GDM1 (cell line): ENCODE data around the gene IER5L.

Experiments
- DNase-seq: peaks from one replicate; lab custom pipeline; 2025; lab: John Stamatoyannopoulos, UW

IER5L gene

DNA sequence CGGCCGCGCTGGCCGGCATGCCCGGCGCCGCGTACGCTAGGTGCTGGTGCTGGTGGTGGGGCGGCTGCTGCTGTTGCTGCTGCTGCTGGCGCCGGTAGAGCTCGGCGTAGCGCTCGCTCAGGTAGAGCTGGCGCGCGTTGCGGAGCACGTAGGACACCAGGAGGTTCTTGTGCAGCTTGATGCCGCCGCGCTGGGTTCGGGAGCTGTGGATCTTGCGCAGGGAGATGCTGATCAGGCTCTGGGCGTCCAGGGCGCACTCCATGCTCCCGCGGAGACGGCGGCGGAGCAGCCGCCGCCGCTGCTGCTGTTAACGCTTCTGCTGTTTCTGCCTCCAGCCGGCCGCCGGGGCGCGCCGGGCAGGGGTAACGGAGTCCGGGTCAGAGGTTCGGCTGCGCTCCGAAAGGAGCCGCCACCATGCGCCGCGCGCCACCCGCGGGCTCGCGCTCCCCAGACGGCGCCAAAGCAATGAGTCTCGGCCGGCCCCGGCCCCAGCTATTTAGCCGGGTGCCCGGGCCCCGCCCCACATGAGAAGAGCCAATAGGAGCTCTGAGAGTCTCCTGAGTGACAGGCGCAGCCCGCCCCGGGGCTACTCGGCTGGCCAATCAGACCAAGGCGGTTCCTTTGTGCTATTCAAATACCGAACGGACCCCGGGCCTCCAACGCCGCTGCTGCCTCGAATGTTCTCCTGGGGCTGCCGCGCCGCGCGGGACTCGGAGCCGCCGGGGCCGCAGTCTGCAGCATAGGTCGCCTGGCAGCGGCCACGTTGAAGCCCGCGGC lies at the start of gene IER5L:
Gene IER5L (minus strand): TSS at position 471 of the 777 bp plus-strand sequence. CDS start 209 bp downstream, at position 262.
- DNase-seq = peak; percentile 90

DNA sequence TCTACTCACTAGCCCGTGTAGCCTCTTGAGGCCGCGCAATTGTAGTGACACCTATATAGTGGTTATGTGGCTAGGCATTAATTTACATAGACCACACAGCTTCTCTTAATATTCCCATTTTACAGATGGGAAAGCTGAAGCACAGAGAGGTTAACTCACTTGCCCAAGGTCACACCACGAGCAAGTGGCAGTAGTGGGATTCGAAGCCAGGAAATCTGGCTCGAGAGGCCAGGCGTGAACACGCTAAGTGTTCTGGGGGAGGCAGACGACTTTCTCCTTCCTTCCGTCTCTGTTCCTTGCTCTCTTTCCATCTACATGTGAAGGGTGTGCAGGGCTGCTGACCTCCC lies 49.8 kb upstream of the IER5L start:
- no peak for DNase-seq

DNA sequence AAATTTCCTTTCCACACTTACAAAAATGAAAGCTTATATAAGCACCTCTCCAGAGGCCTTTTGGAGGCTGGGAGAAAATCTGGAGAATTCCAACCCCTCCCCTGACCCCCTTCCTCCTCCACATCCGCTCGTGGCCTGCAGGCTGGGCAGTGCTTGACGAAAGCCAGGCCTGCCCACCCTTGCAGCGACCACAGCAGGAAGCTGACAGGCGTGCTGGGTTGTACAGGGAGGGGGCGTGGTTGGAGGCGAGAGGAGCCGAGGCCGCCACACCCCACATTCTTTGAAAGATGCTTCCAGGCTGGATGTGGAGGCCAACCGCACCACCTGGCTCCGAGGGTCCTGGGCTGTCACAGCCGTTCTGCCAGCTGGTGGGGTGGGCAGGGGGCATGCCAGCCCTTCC lies 47.8 kb upstream of the IER5L start:
- DNase-seq = peak; percentile 76

DNA sequence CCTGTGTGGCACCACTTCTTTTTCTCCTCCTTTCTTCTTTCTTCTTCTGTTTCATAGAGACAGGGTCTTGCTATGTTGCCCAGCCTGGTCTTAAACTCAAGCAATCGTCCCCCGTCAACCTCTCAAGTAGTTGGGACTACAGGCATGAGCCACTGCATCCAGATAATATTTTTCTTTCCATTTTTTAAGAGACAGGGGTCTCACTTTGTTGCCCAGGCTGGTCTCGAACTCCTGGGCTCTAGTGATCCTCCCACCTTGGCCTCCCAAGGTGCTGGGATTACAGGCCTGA lies 47.4 kb upstream of the IER5L start:
- DNase-seq = no peak

DNA sequence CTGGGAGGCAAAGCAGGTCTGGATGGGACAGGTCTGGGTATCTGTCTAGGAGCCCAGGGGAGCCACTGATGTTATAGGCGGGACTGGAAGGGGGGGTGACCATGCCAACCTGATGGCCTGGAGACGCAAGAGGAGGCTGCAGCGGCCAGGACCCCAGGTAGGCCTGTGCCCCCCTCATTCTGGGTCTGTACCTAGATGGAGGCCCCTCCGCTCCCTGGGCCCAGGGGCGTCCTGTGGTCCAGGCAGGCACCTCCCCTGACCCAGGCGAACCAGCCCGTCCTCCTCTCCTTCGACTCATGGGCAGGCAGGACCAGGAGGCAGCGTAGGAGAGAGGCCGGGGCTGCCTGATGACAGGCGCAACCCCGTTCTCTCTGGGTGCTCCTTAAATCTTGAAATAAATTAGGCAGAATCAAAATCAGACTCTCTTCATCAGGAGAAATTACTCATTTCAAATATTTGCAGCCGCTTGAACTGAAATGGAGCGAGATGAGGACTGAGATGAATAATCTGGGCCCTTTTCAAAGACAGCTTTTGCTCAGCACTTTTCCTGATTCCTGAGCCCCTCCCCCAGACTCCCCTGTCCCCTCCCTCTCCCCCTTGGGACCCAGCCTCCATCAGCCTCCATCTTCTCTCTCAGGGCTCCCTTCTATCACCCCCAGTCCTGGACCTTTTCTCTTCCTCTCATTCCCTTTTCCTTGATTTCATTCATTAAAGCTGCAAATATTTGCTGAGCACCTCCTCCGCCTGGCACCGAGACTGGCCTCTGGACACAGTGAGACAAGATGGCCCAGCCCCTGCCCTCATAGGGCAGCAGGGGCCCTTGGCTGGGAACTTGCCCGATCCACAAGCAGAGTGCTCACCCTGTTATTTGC lies 46.8 kb upstream of the IER5L start:
- DNase-seq = no peak

DNA sequence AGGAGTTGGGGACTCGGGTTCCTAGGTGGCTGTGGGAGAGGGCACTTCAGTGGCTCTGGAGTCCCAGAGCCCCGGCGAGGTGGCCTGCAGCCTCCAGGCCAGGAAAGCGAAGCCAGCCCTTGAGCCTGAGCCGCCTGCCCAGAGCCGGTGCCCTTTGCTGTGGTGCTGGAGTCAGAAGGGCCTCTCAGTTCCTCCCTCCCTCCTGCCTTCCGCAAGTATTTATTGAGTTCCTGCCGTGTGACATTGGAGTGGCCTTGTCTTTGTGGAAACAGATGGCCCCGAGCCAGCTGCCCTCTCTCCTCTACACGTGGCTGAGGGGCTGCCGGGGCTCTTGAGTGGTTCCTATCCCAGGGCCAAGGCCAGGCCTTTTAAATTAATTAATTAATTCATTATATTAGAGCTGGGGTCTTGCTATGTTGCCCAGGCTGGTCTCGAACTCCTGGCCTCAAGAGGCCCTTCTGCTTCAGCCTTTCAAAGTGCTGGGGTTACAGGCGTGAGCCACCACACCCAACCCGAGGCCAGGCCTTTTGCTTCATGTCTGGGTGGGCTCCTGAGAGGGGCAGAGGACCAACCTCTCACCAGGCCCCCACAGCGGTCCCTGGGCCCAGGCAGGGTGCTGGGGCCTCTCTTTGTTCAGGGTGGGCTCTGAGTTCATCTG lies 45.6 kb upstream of the IER5L start:
- DNase-seq = no peak

DNA sequence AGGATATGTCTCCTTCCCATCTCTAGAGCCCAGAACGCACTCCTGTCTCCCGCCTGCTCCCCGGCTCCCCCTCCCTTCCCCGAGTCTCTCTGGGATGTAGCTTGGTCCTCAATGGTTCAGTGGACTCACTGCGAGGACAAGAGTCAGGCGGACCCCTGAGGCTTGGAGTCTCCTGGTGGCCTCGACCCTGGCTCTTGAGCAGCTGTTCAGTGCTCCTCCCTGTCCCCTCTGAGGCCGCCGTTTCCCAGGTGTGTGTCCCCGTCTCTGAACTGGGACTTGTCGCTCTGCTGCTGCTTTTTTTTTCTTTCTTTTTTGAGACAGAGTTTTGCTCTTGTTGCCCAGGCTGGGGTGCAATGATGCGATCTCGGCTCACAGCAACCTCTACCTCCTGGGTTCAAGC lies 44.8 kb upstream of the IER5L start:
- no peak for DNase-seq

DNA sequence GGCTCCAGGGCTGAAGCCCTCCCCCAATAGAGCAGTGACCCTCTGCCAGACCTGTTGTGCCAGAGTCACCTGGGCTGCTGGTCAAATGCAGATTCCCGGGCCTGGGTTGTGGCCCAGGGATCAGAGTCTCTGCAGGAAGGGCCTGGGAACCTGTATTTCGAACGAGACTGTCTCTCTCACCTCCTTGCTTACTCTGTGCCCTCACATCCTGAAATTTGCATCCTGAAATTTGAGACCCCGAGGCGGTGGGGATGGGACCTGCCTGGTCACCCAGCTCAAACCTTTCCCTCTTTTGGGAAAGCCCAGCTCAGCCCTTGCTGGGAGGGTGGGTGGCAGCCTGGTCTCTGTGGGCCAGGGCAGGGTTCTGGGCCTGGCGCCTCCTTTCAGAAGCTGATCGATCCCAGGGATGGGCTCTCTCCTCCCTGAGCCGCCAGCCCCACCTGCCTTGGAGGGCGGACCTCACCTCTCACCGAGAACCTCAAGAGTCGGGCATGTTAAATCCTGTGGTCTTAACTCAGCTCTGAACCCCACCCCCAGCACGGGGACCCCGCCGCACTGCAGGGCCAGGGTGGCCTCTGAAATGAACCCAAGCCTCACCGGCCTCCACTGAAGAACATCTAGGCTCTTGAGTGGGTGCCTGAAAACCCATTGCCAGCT lies 44.0 kb upstream of the IER5L start:
- no peak for DNase-seq

DNA sequence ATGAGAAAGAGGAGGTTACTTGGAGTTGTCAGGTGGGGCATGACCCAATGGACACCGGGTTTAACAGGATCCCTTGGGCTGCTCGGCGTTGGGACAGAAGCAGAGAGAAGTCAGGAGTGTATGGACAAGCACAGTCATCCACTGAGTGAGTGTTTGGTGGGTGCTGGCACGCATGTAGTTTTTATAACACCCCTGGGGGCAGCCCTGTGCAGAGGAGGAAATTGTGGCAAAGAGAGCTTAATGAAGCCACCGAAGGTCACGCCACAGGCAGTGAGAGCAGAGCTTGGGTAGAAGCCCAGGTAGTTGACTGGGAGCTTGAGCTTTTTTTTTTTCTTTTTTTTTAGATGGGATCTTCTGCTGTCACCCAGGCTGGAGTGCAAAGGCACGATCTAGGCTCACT lies 43.2 kb upstream of the IER5L start:
- DNase-seq = peak; percentile 7

DNA sequence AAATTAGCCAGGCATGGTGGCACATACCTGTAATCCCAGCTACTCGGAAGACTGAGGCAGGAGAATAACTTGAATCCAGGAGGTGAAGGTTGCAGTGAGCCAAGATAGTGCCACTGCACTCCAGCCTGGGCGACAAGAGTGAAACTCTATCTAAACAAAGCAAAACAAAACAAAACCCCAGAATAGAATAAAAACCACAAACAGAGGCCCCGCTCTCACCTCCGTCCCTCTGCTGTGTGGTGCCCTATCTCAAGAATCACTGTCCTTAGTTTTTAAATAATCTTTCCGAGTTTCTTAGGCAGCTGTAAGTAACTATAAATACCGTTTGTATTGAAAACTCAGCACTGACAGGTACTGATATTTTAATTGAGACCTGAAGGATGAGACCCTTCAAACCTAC lies 42.7 kb upstream of the IER5L start:
- no peak for DNase-seq

DNA sequence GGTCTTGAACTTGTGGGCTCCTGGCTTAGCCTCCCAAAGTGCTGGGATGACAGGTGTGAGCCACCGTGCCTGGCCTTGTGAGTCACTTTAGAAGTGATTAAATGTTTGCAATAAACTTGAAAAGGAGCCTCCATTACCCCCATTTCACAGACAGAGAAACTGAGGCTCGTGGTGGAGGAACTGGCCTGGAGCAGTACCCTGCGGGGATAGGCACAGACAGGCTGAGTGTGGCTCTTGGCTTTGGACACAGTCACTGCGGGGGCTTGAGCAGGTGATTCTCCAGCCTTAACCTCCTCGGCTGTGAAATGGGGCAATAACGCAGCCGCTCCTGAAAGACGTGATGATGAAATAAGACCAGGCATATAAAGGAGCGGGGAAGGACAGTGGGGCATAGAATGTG lies 40.9 kb upstream of the IER5L start:
- DNase-seq = no peak

DNA sequence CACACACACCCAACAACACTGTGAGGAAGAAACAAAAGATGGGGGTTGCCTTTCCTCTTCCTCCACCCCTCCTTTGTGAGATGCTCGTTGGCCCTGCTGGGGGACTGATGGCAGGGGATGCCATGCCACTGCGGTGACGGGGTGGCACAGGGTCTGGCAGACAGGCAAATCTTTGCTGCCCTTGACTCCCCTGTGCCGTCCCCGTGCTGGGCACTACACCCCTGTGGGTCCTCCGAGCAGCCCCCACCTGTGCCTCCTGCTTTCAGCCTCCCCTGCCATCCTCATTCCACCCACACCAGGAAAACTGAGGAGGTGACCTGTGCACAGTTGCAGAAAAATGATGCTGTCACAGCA lies 40.2 kb upstream of the IER5L start:
- DNase-seq = no peak

DNA sequence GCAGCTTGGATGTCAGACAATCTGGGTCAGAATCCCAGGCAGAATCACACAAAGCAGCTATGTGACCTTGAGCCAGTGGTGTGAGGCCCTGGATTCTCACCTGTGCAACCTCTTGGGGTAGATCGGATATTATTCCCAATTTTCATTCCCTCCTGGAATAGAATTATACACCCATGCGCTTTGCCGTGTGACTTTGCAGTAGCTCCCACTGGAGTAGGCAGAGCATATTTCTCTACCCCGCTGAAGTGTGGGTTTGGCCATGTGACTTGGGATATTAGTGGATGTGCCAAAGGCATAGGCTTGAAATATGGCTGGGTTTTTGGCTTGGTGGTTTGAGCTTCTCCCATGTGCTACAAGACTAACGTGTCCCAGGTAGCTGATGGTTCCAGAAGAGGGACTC lies 35.5 kb upstream of the IER5L start:
- no peak for DNase-seq

DNA sequence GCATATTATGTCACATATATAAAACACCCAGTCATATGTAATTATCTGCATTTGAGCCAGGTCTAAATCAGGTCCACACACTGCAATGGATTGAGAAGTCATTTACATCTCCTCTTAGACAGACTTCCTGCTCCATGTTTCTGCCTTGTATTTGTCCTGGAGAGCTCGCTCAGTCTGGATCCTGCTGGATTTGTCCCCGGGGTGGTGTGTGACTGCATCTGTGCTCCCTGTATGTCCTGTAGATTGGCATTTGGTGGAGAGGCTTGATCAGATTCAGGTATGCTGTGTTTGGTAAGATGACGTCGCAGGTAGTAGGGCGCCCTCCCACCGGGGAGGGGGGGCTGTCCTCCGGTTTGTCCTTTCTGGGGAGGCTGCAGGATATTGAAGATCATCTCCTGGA lies 33.6 kb upstream of the IER5L start:
- DNase-seq = no peak

DNA sequence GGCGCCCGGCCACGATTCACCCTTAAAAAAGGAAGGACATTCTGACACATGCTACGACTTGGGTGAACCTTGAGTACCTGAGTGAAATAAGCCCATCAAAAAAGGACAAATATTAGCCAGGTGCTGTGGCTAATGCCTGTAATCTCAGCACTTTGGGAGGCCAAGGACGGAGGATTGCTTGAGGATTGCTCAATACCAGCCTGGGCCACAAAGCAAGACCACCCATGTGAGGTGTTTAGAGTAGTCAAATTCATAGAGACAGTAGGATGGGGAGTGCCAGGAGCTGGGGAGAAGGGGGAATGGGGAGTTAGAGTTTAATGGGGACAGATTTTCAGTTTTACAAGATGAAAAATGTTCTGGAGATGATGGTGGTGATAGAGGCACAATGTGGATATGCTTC lies 32.1 kb upstream of the IER5L start:
- DNase-seq = no peak

DNA sequence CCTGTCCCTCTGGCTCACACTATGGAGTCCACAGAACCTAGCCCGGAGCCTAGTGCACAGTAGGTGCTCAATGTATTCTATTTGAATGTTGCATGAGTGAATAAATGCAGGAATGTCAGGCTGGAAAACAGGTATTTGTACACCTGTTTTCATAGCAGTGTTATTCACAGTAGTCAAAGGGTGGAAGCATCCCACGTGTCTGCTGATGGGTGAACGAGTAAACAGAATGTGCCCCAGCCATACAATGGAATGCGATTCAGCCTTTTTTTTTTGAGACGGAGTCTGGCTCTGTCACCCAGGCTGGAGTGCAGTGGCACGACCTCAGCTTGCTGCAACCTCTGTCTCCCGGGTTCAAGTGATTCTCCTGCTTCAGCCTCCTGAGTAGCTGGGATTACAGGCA lies 31.5 kb upstream of the IER5L start:
- DNase-seq = no peak

DNA sequence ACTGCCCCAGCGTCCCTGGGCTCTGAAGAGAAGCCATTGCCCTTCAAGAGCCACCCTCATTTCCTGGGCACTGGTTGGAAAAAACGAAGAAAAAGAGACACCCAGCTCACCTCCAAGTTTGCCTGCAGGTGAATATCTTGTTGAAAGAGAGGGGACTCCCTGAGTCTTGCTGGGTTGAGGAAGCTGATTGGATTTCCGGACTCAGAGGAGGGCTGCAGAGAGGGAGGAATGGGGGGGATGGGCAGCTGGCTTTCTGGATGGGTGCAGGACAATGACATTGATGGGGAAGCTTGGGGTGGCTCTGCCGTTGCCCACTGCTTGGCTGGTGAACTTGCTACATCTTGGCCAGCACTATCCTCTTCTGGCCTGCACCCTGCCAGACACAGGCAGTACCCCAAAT lies 31.0 kb upstream of the IER5L start:
- DNase-seq = no peak

DNA sequence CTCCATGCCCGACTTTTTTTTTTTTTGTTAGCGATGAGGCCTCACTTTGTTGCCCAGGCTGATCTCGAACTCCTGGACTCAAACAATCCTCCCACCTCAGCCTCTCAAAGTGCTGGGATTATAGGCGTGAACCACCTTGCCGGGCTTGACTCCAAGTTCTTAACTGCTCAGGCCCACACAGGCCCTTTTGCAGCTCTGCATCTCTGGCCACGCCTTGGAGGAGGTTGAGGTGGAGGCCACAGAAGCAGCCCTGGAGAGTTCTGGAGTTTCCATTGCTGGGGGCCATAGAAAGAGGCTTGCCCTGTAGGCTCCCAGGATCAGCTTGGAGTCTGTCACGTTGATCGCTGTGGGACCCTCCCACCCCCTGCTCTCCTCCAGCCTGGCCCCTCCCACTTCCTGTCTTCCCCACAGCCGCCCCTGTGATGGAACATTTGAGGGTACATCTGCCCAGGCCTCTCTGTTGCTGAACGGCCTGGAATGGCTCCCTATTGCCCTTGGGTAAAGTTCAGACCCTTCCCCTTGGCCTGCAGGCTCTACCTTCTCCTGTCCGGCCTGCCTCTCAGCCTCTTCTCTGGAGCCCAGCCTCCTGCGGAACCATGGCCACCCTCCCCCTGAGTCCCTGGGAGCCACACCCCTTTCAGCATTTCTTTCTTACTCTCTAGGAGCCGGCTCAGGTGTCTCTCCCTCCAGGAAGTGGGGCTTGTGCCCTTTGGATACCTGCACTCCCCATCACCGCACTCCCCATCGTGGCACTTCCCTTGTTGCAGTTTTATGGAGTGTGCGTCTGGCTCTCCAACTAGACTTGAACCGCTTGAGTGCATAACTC lies 30.4 kb upstream of the IER5L start:
- no peak for DNase-seq

DNA sequence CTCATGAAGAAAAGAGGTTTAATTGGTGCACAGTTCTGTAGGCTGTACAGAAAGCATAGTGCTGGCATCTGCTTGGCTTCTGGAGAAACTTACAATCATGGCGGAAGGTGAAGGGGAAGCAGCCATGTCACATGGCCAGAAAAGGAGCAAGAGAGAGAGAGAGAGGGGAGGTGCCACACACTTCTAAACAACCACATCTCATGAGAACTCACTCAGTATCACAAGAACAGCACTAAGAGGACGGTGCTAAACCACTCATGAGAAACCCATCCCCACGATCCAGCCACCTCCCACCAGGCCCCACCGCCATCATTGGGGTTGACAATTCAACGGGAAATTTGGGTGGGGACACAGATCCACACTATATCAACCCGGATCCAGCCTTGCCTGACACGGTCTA lies 28.8 kb upstream of the IER5L start:
- DNase-seq = no peak

DNA sequence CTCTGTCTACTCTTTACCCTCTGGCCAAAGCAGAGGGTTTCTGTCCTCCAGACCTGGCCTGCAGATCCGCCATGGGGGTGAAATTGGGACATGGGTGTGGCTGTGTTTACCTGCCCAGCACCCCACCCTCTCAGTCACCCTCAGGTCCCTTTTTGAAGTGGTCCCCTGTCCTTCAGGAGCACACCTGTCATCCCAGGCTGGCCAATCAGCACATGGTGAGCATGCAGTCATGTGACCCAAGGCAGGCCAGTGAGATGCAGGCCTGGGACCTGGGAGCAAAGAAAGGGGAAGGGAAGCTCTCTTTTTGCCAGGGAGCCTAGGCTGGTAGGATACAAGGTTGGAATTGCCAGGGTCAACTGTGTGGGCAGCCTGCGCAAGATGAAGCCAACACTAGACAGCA lies 28.3 kb upstream of the IER5L start:
- DNase-seq = no peak

DNA sequence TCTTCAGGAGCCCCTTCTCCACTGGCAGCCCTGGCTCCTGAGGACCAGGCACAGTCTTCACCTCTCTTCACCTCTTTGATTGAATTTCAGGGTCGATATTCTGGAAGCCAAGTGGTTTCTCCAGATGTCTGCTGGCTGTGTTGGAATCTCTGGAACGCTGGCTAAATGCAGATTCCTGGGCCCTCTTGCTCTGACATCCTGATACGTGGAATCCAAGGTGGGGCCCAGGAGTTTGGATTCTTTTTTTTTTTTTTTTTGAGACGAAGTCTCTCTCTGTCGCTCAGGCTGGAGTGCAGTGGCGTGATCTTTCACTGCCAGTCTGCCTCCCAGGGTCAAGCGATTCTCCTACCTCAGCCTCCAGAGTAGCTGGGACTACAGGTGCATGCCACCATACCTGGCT lies 26.8 kb upstream of the IER5L start:
- DNase-seq = no peak

DNA sequence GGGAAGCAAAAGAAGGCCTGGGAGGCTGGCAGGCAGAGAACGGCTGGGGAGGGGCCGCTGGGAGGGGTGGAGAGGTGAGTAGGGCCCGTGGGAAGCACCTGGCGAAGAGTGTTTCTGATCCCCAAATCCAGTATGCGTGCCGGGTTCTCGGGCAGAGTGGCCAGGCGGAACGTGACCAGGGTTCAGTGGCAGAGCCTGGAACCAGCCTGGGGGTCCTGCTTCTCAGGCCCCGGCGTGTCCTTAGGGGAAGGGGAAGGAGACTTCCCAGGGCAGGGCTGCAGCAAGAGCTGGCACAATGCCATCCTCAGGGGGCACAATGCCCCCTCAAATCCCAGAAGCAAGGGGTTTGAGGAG lies 25.5 kb upstream of the IER5L start:
- no peak for DNase-seq
